ENCODE data around the gene HIRA. TPM values are rescaled to one million over a fixed set of nuclear protein-coding genes. Genes with fewer than 3 reads are reported as not detected.
A peak's percentile ranks its signal among the peaks of the same experiment; 100 is the strongest.

Gene HIRA
- total and polyA plus RNA-seq, 9 of the 15 experiments (the other 6 are each of a cell fraction or from before 2014, with no cell fraction given) = 0.96 to 132 (median 58.4) TPM

- no peak for TF ChIP-seq ZNF518B (CRISPR knock-in tag; IDR thresholded peaks at IDR 0.05)
- no peak for TF ChIP-seq ZBTB49 (CRISPR knock-in tag; IDR thresholded peaks at IDR 0.05; ENCODE audit: borderline replicate concordance)
- TF ChIP-seq ILF3 (IDR thresholded peaks at IDR 0.05; ENCODE audit: borderline replicate concordance) = no peak
- no peak for TF ChIP-seq NRF1 (conservative IDR thresholded peaks at IDR 0.05 in 1 of 2, IDR thresholded peaks at IDR 0.05 in 1 of 2)
- TF ChIP-seq CBX3 (IDR thresholded peaks at IDR 0.05; ENCODE audit: borderline replicate concordance in 1 of 2, low read length in 2 of 2) = peak in 1 of 2 experiments; percentile 68; a peak in 1 of 3 replicates
- TF ChIP-seq RBM34 (IDR thresholded peaks at IDR 0.05; ENCODE audit: borderline replicate concordance, insufficient read depth, low read length) = no peak
- no peak for TF ChIP-seq CHD7 (IDR thresholded peaks at IDR 0.05; ENCODE audit: low read depth, low read length)
- TF ChIP-seq KAT7 (CRISPR knock-in tag; IDR thresholded peaks at IDR 0.05; ENCODE audit: borderline replicate concordance) = no peak
- no peak for TF ChIP-seq RBM14 (IDR thresholded peaks at IDR 0.05; ENCODE audit: borderline replicate concordance, insufficient read depth, low read depth, low read length)
Measured at GRCh38 chr22:19466126-19466716, 34.7 kb upstream of the HIRA start (continued).
